ENCODE data around the gene CTNNB1.
"Not testable (repeated sequence)": the region's sequence is repeated elsewhere in the genome, so short reads cannot be mapped to it uniquely, and the experiment has no call there.

The CTNNB1 gene

DNA sequence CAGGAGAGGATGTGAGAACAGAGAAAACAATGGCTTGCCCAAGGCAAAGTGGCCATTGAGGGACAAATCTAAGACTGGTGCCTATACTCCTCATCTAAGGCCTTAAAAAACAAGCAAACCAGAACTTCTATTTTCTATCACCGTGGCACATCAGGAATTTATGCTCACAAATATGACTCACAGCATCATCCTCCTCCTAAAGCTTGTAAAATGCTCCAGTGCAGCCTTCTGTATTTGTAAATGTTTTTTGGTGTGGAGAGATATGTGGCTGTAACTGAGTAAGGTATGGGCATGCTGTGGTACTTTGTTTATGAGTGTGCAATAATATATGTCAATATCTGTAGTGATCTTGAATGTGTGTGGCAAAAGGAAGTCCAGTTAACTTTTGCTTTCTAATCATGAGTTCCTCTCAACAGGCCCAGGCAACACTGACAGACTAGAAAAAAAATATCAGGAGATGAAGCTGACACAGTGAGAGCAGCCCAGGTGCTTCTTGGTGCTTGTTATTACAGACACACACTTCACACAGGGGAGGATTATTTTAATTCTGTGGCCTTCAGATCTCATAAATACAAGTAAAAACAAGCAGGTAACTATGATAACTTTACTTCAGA lies 60.3 kb downstream of the CTNNB1 start:
- no peak for DNase-seq

DNA sequence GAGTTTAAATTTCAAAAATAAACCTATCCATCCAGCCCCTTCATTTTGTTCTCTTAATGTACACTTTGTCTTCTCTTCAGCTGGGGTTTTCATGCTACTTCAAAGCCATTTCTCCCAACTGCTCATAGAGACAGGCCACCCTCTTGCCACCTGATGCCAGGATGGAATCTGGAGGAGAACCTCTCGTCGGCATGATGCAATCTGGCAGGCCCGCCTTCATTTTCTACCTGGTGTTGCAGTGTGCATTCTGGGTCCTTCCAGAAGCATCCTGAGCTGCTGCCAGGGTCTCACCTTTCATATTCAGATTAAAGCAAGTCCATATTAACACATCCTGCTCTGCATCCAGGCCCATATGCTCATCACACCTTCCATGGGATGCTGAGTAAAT lies 60.8 kb downstream of the CTNNB1 start:
- DNase-seq: no peak

GRCh38 chr3:41265011-41265545 lies 65.8 kb downstream of the CTNNB1 start:
- DNase-seq: no peak

- no peak for DNase-seq
These were observed 66.5 kb downstream of the CTNNB1 start for GRCh38 chr3:41265823-41266273.

- DNase-seq: no peak
These were observed 68.8 kb downstream of the CTNNB1 start for GRCh38 chr3:41267975-41268640.

DNA sequence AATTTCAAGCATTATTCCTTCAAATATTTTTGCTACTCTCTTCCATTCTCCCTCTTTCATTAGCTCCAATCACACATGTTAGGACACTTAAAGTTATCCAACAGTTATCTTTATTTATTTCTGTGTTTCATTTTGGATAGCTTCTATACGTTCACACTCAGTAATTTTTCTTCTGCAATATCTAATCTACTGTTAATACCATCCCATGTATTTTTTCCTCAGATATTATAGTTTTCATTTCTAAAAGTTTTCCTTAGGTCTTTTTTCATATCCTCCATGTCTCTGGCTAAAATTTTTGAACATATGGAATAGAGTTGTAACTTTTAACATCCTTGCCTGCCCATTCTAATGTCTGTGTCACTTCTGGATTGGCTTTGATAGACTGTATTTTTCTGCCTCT lies 73.4 kb downstream of the CTNNB1 start:
- no peak for DNase-seq

GRCh38 chr3:41274944-41275668 lies 75.8 kb downstream of the CTNNB1 start:
- no peak for DNase-seq

DNA sequence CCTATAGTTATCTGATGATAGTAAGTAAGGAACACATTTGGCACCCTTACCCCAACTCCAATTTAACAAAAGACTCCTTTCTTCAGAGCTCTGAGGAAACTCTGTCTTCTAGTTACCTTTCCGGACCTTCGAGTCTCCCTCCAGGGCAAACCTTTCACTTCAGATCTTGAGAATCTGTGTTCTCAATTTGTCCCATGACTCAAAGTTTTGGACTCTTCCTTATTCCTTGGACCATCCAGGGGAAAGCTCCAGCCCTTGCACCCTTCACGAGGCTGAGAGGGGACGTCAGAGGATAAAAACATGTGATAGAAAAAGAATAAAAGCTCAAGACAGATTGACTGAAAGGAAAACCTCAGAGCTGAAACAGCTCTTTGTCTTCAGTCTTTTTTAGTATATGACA lies 76.9 kb downstream of the CTNNB1 start:
- no peak for DNase-seq

- DNase-seq: no peak
These were observed 78.6 kb downstream of the CTNNB1 start for GRCh38 chr3:41277790-41278465.

- not testable (repeated sequence) for DNase-seq
These were observed 85.6 kb downstream of the CTNNB1 start for GRCh38 chr3:41284934-41285333.

GRCh38 chr3:41286305-41286704 lies 87.0 kb downstream of the CTNNB1 start:
- DNase-seq: no peak

GRCh38 chr3:41288785-41289184 lies 89.5 kb downstream of the CTNNB1 start:
- DNase-seq: no peak

All from CD4-positive, alpha-beta T cell treated with Interleukin-4 for 4 hours (primary cell).